HL-60 (cell line): ENCODE results near the gene C16orf95.

Source experiments
- GABPA ChIP-seq: IDR thresholded peaks from 2 replicates; pipeline ENCODE4 v1.6.1; 2012; ENCODE audit warnings: low read depth
- TF ChIP-seq, protein P1 (sequence below): IDR thresholded peaks from one replicate; pipeline ENCODE4 v1.5.1; 2011; ENCODE audit warnings: low read length, control low read depth, inconsistent platforms; ENCODE audit not compliant: insufficient read depth

- TF ChIP-seq, protein P1, sequence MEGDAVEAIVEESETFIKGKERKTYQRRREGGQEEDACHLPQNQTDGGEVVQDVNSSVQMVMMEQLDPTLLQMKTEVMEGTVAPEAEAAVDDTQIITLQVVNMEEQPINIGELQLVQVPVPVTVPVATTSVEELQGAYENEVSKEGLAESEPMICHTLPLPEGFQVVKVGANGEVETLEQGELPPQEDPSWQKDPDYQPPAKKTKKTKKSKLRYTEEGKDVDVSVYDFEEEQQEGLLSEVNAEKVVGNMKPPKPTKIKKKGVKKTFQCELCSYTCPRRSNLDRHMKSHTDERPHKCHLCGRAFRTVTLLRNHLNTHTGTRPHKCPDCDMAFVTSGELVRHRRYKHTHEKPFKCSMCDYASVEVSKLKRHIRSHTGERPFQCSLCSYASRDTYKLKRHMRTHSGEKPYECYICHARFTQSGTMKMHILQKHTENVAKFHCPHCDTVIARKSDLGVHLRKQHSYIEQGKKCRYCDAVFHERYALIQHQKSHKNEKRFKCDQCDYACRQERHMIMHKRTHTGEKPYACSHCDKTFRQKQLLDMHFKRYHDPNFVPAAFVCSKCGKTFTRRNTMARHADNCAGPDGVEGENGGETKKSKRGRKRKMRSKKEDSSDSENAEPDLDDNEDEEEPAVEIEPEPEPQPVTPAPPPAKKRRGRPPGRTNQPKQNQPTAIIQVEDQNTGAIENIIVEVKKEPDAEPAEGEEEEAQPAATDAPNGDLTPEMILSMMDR = no peak
- no peak for TF ChIP-seq GABPA
Observed at GRCh38 chr16:87332150-87332549, 15.0 kb upstream of the C16orf95 start.
